ENCODE results near the gene TRIM5.
A peak's percentile ranks its signal among the peaks of the same experiment; 100 is the strongest.

Gene TRIM5

DNA sequence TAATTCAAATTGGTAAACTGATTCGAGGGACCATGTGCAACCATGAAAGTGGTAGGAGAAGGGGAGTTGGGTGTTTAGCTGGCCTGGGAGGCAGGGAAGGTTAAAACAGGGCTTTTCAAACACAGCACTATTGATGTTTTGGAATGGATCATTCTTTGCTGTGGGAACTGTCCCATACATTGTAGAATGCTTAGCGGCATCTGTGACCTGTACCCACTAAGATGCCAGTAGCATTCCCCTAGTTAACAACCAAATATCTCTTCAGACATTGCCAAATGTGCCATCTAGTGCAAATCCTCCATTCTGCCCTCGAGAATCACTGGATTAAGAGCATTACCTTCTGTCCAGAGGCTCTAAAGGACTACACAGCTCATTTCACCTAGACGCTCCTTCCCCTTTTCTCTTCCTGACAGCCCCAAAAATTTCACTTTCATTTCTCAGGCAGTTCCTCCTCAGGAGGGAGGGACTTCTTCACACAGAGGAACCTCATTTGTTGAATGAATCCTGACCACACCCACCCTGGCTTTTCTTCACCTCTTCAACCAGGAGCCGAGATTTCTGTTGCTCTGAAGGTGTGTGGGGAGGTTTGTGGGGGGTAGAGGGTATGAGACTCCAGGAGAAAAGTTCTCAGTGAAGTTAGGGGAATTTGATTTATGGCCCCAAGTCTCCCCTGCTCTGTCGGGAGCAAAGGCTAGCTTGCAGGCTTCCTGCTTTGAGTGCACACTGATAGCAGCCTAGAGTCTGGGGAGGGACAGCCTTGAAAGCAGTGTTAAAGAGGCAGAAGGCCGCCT is 60.2 kb downstream of the TRIM5 start, which contains the start of gene TRIM34:
Gene TRIM34 (plus strand): TSS at position 513 of the 791 bp plus-strand sequence. CDS start 7,331 bp downstream, outside the sequence.
- peak; percentile 44 for DNase-seq (ENCODE audit: low read depth, low spot score)

DNA sequence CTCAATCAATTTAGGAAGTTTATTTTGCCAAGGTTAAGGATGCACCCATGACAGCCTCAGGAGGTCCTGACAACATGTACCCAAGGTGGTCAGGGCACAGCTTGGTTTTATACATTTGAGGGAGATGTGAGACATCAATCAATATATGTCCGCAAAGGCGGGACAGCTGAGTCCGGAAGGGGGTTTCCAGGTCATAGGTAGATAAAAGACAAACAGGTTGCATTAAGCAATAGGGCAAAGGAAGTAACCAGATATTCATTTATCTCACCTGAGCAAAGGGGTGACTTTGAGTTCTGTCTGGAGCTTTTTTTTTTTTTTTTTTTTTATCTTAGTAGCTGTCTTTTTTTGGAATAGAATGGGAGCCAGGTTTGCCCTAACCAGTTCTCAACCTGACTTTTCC is 62.1 kb downstream of the TRIM5 start:
- no peak for DNase-seq (ENCODE audit: low read depth, low spot score)

DNA sequence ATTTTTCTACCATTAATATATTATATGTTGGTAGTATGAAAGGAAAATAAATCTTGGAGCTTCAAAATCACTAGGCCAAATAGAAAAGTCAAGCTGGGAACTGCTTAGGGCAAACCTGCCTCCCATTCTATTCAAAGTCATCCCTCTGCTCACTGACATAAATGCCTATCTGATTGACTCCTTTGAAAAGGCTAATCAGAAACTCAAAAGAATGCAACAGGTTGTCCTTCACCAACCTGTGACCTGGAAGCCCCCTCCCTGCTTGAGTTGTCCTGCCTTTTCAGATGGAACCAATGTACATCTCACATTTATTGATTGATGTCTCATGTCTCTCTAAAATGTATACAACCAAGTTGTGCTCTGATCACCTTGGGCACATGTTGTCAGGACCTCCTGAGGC is 63.3 kb downstream of the TRIM5 start:
- DNase-seq (ENCODE audit: low read depth, low spot score): no peak

DNA sequence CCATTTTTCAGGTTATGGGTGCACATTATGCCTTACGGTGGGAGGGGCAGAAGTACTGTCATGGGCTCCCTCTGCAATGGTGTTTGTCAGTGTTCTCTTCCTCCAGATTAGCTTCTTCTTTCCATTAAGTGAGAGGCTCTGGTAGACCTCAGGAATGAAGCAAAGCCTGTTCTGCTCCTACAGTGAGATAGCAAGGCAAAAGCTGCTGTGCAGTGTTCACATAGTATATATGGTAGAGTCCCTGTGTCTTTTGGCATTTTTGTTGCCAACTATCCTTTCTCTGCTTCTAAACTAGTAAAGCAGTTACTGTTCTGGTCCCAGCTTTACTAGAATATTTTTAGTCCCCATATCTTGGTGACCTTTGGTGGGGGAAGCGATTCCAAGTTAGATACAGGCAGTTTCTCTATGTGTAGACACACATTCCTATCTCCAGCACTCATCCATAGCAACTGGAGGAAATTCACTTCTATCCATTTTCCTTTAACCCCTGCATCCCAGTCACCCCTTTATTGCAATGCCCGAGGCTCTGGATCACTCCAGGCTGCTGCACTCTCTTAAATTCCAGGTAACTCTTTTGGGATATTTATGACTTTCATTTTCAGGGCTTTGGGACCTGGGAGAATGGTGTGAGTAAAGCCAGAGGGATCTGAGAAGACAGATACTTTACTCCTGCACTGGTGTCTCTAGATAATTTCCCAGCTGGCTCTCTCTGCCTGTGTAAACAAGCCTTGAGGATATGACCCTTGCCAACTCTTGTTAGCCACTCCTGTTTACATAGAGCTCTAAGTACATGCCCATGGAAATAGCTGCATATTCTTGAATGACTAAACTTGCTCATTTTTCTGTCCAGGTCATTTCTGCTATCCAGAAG is 64.0 kb downstream of the TRIM5 start:
- DNase-seq (ENCODE audit: low read depth, low spot score): no peak

DNA sequence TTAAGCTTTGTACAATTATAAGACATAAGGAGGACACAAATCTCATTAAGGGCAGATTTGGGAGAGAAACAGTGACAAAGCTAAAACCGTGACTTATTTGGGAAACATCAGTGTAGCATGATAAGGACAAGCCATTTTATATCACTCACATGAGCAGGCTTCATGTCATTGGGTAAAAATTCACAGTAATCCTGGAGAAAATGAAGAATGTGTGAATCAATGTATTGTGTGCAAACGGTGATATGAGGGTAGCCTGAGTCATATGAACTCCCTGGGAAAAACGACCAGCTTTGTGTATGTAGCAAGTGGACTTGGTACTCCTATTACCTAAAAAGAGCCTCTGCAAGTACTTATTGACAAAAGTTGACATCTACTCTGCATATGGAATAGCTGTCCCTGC is 66.1 kb downstream of the TRIM5 start:
- no peak for DNase-seq (ENCODE audit: low read depth, low spot score)

Data from activated CD4-positive, CD25-positive, alpha-beta regulatory T cell treated with anti-CD3 and anti-CD28 coated beads, Interleukin-2, amount 50 U/mL, for 16 hours (primary cell).